Myocyte (in vitro differentiated cells): ENCODE measurements around the gene CCL11. TPM values are rescaled to one million over a fixed set of nuclear protein-coding genes. Genes with fewer than 3 reads are reported as not detected.

Experiments
- DNase-seq: peaks from one replicate; pipeline ENCODE4 v3.0.0-alpha.2; 2012; ENCODE audit warnings: low read depth
- total RNA-seq: library from RNA; depleted of rRNA; stranded (reverse); fragments of >200 nt; gene quantifications from 2 replicates; pipeline ENCODE4 v1.2.3, GENCODE V29; 2014

CCL11 gene
- total RNA-seq, 1 donor from 2014 or later: not detected

- no peak for DNase-seq
These were observed 28.1 kb upstream of the CCL11 start for GRCh38 chr17:34257299-34257985.

DNA sequence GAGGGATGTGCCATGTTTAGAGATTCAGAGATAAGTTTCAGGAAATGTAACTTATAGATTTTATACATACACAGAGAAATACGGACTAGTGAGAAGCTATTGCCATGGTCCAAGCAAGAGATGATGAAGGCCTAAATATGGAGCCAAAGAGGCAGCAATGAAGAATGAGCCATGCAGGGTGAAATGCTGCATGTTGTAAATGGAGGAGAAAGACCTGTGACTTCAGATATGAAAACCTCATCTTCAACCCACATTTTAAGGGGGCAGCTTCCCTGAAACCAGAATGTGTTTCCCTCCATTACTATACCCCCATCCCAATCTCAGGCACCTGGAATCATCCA lies 27.6 kb upstream of the CCL11 start:
- no peak for DNase-seq

DNA sequence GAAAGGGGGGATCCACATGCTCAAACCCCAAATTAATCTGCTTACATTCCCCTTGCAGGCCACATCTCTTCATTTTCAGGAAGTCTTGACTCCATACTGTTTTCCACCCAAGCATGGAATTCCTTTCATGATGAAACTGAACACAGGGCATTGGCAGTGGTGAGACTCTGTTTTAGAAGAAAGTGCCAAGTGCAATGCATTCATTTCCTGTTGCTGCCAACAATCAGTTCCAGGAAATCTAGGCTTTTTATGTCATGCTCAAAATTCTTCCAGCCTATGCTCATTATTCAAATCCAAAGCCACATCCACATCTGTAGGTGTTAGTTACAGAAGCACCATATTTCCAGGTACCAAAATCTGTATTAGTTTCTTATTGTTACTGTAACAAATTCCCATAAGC lies 26.4 kb upstream of the CCL11 start:
- no peak for DNase-seq

DNA sequence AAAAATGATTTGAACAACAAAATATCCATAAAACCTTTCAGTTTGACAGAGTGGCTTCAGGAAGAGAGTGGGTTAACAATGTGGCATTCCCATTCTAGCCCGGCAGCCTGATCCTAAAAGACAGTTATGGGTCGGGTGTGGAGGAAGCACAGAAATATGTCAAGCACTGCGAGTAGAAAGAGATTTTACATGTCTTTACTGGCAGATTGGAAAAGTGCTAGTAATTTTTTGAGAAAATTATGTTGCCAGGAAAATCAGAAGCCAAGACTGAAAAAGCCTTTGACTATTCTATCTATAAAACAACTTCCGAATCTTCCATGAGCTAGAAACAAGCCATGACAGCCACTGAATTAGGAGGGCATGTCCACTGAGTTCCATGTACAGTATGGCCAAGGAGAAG lies 24.7 kb upstream of the CCL11 start:
- no peak for DNase-seq

- DNase-seq: no peak
These were observed 23.8 kb upstream of the CCL11 start for GRCh38 chr17:34261568-34262337.

- DNase-seq: no peak
These were observed 19.8 kb upstream of the CCL11 start for GRCh38 chr17:34265711-34266110.

DNA sequence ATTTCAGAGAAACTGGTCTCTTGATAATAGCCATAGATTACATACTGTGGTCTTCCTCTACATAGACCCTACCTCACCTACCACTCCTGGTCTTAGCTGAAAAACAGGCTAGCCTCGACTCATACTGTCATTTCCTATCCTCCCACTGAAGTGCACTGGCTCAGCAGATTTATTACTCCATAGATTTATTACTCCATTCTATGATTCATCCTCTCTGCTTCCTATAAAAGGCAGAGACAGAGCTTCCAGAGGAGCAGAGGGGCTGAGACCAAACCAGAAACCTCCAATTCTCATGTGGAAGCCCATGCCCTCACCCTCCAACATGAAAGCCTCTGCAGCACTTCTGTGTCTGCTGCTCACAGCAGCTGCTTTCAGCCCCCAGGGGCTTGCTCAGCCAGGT lies 15.6 kb upstream of the CCL11 start, which contains the start of gene CCL7:
Gene CCL7, plus strand, starts transcription at position 253 of the 400 bp plus-strand sequence. Its CDS starts 70 bp downstream, at position 323.
- no peak for DNase-seq

DNA sequence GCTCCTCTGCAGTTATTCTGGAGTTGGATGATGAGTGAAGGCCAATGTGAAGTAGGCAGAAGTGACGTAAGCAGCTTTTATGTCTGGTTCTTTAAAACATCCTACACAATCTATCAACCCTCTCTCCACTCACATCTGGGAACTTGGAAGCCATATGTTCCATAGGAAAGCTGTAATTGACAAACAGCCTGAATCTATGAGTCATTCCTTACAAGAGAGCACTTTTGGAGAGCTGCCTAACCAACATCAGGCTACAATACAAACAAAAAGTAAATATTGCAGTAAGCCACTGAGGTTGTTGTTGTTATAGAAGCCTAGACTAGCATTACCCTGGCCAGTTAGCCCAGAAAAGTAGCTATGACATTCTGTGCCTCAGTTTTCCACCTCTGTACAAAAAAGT lies 9.7 kb upstream of the CCL11 start:
- no peak for DNase-seq

GRCh38 chr17:34276826-34277225 lies 8.7 kb upstream of the CCL11 start:
- DNase-seq: no peak

DNA sequence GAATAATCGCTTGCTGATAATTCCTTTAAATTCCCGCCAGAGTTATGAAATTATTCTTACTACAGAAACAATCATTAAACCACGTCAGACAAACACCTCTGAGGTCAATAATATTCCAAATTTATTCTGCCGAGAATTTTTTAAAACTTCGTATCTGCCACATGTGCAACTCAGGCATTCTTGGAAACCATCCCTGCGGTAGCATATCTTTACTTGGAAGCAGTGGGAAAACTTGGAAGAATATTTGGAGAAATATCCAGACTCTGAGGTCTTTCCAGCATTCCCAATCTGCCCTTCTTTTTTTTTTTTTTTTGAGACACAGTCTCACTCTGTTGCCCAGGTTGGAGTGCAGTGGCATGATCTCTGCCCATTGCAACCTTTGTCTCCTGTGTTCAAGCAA lies 2.0 kb upstream of the CCL11 start:
- DNase-seq: no peak

- DNase-seq: no peak
These were observed 2.3 kb downstream of the CCL11 start for GRCh38 chr17:34287875-34288274.

- DNase-seq: no peak
These were observed 5.0 kb downstream of the CCL11 start for GRCh38 chr17:34290586-34290985.

- no peak for DNase-seq
These were observed 6.3 kb downstream of the CCL11 start for GRCh38 chr17:34291721-34292348.

- DNase-seq: no peak
These were observed 13.5 kb downstream of the CCL11 start for GRCh38 chr17:34299027-34299426.

- DNase-seq: no peak
These were observed 14.5 kb downstream of the CCL11 start for GRCh38 chr17:34299956-34300577.

DNA sequence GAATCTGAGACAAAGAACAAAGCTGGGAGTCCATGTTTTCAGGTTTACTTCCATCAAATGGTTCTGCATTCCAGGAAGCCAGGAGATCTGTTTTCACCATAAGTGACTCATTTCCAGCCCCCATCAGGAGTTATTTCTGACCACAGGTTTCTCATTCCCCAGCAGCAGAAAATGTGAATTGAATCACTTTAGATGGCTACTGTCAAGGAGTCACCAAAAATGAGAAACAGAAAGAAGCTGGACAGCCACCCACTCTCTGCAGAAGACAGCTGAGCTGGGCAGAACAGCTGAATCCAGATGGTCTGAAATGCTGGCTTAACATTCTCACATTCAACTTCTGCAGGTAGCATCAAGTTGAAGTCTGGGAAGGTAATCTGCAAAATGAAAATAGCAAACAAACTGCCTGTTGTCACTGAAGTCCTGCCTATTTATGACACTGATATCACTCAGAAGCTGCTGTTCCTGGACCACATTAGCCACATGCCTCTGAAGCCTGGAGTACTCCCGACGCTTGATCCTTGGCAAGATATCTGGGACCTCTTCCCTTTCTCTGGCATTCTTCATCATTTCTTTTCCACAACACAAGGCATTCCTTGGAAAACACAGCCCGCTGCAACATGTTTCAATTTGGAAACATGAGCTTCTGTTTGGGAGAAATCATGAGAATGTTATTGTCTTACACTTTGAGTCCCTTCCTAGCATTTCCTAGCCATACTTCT lies 15.3 kb downstream of the CCL11 start:
- DNase-seq: peak; percentile 1

- no peak for DNase-seq
These were observed 16.4 kb downstream of the CCL11 start for GRCh38 chr17:34301986-34302385.

DNA sequence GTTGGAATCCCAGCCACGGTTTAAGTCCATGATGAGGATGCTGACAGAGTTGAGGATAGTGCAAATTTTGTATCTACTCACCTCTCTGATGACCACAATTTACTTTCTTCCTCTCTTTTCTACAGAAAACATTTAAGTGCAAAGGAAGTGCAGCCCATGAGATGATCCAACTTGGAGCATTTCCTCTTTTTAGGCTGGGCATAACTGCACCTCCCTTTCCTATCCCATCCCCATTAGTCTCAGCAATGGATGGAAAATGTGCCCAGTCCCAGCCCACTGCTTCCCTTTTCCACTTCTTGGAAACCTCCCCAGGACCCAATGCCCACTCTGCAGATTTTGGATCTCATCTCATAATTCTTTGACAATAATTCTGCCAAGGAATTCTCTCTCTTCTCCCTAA lies 17.1 kb downstream of the CCL11 start:
- DNase-seq: no peak

DNA sequence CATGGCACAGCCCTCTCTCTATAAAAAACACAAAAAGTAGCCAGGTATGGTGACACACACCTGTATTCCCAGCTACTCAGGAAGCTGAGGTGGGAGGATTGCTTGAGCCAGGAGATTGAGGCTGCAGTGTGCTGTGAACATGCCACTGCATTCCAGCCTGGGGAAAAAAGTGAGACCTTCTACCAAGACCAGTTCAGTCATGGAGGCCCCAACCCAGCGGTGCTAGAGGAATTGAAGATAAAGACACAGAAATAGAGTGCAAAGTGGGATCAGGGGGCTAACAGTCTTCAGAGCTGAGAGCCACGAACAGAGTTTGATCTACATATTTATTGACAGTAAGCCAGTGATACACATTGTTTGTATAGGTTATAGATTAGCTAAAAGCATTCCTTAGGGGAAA lies 18.1 kb downstream of the CCL11 start:
- DNase-seq: no peak

GRCh38 chr17:34305061-34305460 lies 19.5 kb downstream of the CCL11 start:
- DNase-seq: no peak

GRCh38 chr17:34305606-34306005 lies 20.1 kb downstream of the CCL11 start:
- DNase-seq: no peak
